HCEC 1CT (cell line): ENCODE measurements around the gene NCAM1.
A peak's percentile ranks its signal among the peaks of the same experiment; 100 is the strongest.
"Not testable (repeated sequence)": the region's sequence is repeated elsewhere in the genome, so short reads cannot be mapped to it uniquely, and the experiment has no call there.

Source experiments
- DNase-seq: peaks from one replicate; pipeline ENCODE4 v3.0.0-alpha.2; 2017

The NCAM1 gene

DNA sequence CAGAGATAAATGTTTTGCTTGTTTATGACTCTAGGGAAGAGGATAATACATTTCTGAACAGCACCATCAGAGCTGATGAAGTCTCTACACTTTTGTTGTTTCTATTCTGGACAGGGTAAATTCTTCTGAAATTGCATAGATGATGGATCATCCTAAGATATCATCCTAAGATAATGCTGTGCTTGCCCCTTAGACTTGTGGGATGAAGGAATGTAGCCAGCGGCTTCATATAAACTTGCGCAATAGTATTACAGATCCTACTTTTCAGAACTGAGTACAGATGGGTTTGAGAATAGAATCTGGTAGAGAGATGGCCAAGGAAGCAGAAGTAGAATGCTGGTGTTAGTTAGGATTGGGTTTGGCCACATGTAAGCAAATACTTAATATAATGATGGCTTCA, 61.0 kb downstream of the NCAM1 start:
- no peak for DNase-seq

DNA sequence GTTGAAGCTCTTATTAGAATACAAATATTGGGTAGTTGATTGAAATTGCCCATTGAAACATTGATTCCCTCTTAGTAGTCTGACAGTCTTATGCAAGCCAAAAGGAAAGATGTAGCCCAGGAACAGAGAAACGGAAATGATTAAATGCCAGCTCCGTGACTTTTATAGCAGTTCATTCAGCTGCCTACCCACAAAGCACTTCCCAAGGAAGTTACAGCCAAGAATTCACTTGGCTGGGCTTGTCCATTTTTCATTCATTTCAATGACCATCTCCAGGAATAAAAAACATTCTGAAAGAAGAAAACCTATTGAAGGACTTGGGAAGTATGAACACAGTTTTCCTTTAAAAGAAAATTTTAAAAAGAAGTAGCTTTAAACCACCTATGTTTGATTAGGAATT, 62.0 kb downstream of the NCAM1 start:
- DNase-seq = no peak

DNA sequence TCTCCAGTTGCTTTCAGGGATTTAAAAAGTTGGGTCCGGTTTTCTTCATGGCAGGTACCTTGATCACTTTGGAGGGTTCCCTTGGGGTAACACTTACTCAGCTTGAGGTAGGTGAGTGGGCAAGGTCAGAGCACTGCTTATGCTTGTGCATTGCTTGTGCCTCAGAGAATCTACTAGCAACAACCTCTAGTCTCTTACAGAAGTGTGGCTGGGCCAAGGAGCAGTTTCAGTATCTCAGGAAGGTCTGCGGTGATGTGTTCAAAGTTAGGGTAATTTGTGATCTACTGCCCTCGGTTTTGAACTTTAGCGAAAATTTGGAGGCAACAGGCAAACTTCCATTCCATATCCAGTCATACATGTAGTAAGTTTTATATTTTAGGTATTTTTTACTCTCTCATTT, 62.8 kb downstream of the NCAM1 start:
- no peak for DNase-seq

DNA sequence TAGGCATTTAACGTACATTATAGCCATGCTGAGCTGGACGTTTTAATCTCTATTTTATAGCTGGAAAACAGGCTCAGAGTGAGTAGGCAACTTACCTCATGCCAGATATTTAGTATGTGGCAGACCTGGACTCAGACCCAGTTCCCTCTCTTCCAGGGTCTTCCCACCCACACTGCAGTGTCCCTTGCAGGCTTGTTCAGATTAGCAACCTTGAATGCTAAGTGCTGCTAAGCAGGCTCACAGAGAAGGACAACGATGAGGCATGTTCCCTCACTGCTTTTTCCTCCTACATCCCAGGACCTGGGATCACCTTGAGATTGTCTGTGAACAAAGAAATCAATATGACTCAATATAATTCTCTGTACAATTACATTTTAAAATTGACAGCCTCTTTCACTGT, 65.6 kb downstream of the NCAM1 start:
- no peak for DNase-seq

DNA sequence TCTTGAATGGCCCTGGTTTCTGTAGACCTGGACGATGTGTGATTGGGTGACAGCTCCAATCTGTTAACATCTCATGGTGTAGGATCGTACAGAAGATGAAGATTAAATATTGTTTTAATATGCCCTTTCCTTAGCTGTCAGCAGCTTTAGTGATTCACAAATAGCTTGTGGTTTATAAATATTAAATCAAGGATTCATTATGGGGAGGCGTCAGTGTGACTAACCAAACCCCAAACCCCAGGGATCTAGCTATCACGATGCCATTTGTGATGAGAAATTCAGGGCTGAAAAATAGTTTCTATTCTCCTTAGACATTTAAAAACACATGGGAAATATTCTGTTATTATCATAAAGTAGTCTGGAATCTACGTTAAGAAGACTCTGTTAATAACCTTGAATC, 73.4 kb downstream of the NCAM1 start:
- no peak for DNase-seq

DNA sequence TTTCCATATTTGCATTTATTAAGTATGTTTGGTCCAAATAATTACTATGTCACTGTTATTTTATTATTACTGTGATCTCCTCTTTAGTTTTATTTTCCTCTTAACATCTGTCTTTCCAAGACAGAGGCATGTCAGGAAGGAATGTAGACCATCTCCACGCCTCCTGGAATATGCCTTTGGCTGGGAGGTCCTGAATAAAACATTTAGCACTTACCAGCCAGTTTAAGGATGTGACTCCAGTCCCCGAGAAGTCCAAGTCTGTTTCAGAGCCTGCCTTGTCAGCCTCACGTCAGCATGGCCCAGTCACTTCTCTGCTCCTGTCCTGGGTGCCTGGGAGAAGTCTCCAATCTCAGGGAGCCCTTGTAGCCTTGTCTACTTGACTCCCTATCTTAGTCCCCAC, 74.5 kb downstream of the NCAM1 start:
- DNase-seq = no peak

DNA sequence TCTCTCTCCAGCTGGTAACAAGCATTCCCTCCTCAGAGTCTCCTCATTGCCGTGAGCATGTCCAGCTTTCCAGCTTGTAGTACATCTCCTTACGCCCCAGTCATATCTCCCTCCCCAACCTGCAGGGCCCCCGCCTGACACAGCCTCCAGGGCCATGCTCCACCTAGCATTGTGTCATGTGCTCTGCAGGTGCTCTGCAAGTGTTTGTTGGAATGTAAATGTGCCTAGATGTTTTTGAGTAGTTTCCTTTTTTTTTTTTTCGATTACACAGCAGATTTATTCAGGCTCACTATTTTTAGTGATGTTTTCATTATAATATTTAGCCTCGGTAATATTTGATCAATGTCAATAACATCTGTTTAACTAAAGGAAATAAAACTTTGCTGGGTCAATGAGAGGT, 82.5 kb downstream of the NCAM1 start:
- DNase-seq = no peak

DNA sequence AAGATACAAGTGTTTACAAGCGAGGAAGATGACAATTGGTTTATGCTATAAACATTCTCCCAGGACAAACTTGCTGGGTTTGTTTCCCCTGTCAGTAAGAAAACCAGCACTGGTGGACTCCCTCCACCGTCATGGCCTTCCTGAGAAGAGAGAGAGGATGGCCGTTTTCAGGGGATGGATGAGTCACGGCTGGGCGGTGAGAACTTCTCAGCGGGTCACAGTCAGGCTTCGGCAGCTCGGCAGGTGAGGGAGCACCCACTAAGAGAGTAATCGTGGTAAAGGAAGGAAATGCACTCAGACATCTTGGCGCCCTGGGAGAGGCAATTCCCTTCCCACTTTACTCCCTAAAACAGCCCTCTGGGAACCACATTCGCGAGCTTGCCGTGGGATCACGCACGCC, 83.9 kb downstream of the NCAM1 start:
- DNase-seq = no peak

DNA sequence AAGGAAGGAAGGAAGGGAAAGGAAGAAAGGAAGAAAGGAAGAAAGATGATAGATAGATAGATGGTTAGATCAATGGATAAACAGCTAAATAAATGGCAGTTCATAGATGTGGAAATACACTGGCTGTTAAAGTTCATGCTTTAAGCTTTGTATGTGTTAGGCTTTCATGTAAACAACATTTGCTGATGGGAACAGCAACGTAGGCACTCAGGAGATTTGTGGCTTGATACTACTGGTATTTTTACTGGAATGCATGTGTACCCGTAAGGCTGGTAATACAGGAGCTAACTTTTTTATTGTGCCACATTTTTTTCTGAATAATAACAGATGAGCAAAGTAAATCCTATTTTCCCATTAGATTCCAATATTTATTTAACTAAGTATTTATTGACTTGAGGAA, 85.6 kb downstream of the NCAM1 start:
- no peak for DNase-seq

DNA sequence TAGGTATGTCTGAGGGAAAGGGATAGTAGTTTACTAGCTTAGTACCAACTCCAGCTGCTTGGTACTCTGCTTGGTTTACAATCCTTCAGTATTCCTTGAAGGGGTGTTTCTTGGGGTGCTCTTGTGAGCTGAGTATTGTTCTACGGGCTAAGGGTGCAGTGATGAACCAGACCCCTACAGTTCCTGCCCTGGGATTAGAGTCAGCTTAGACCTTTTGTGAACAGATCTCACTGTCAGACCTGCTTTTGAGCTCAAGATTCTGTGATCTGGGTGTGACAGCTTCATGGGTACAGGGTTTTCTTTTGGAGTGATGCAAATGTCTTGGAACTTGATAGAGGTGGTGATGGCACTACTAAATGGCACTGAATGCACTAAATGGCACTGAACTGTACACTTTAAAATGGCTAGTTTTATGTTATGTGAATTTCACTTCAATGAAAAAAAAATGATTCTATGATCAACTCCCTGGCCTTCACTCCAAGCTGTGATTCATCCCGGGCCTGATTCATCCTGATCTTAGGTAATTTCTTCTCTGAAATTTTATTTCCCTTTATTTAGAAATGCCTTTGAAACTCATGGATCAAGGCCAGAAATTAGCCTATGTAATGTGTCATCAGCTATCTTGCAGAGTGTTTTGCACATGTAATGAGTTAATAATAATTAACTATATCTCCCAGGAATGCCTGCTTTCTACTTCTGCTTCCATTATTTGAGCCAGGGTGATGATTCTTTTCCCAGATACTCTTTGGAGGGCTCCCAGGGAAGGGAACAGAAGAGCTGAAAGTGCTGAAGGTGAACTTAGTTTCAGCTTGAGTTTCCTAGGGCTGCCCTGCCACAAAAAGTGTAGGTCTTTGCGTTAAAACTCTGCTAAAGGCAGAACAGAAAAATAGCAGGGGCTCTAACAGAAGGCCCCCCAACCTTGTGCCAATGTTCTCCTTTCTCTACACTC, 87.9 kb downstream of the NCAM1 start:
- DNase-seq = peak; percentile 21

DNA sequence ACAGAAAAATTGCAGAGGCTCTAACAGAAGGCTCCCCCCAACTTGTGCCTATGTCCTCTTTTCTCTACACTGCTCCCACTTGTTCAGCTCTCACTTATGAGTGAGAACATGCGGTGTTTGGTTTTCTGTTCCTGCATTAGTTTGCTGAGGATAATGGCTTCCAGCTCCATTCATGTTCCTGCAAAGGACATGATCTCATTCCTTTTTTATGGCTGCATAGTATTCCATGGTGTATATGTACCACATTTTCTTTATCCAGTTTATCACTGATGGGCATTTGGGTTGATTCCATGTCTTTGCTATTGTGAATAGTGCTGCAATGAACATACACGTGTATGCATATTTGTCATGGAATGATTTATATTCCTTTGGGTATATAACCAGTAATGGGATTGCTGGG, 91.8 kb downstream of the NCAM1 start:
- not testable (repeated sequence) for DNase-seq

DNA sequence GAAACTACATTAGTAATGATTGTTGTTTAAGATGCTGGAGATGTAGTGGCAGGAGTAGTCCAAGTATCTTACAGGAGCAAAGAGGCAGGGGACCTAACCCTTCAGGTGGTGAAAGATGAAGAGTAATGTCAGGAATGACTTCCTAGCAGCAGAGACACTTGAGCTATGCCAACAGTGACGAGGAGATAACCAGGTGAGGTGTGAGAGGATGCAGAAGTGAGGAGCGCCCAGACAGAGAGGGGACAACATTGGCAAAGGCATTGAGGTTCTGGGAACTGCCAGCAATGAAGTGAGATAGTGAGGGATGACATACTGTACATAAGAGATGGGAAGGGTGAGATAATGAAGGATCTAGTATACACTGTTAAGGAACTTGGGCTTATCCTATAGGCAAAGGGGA, 95.8 kb downstream of the NCAM1 start:
- no peak for DNase-seq

DNA sequence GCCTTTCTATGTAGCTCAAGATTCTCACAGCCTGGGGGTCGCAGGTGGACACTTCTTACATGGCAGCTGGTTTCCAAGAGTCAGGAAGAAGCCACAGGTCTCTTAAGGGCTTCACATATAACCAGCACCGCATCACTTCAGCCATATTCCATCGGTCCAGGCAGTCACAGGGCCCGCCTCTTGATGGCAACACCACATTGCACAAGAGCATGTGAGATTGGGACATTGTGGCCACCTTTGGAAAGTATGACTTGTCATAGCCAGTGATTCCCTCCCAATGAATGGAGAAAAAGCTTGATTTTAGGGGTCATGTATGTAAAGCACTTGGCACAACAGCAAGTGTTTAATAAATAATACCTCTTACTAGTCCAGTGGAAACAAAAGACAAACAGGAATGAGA, 98.3 kb downstream of the NCAM1 start:
- DNase-seq = no peak

DNA sequence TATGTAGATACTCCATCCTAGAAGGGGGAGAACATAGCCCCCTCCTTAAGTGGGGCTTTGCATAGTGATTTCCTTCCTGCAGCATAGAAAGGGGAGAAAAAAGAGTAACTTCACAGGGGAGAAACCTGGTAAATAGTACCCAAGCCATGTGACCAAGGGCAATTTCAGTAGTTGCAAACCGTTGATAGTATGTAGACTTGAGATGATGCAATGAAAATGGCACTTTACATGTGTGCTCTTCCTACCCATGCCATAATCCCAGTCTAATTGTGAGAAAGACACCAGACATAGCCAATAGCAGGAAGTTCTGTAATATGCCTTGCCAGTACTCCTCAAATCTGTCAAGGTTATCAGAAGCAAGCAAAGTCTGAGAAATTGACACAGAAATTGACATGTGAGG, 104.1 kb downstream of the NCAM1 start:
- no peak for DNase-seq

DNA sequence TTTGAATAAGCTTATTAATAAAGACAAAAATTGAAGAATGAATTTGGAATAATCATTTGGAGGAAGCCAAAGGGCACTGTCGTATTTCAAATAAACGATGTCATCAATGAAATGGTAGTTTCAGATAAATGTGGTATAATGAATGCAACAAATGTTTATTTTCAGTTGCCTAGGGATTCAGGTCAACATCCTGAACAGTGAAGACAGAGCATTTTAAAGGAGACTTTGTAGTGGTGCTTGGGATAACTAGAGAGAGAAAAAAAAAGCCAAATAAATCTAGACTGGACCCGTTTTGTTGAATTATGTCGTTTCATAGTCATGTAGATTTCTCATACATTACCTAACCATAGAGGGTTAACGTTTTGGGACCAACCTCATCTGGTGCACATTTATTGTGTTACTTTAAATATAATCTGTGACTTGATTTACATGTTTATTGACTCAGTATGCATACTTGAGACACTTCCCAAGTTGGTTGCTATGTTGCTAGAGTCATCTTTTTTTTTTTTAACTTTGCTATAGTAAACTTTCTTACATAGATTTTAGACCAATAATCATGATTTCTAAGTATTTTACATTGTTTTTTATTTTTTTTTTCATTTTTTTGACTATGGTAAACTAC, 111.1 kb downstream of the NCAM1 start:
- no peak for DNase-seq

DNA sequence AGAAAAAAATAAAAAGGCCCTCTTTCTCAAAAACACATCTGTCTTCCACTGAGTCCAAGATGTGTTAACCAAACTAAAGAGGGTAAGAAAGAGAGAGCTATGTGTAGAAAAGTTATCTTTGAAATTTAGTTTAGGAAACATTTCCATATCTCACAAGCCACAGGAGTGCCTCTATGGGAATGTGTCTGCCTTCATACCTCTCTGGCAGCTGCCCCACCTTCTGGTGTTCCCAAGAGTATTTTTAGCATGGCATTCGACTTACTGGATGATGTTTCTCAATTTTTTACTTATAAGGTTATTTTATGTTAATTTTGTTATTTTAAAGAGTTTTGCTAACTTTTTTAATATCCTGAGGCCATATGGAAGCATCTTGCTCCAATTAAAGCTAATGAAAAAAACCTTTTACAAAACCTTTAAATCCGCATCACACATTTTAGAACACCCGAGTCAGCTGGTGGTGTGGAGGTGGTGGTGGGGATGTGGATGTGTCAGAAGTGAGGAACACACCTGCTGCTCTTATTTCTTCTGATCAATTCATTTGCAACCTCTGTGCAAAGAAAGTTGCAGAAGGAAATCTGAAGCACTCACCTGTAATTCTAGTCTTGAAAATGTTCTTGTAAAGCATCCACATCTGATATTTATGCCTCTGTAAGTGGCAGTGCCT, 112.2 kb downstream of the NCAM1 start:
- DNase-seq = no peak

DNA sequence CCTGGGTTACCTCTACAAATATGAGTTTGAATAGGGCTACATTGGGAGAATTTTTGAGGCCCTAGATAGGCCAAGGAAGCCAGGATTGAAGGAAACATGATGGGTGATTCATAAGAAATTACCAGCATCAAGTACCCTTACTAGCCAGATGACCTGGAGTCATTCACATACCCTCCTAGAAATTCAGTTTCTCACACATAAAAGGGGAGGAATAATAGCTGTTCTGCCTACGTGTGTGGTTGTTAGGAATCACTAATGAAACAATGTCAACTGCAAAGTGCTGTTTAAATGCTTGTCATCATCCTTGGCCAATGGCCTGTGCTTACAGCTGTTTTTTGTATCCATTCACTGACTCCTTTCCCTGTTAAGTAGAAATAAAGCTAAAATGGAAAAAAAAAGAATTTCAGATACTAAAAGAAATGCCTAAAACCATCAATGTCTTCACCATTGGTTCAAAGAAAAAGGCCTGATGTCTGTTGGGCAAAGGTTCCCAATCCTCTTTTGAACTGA, 114.4 kb downstream of the NCAM1 start:
- DNase-seq = no peak

DNA sequence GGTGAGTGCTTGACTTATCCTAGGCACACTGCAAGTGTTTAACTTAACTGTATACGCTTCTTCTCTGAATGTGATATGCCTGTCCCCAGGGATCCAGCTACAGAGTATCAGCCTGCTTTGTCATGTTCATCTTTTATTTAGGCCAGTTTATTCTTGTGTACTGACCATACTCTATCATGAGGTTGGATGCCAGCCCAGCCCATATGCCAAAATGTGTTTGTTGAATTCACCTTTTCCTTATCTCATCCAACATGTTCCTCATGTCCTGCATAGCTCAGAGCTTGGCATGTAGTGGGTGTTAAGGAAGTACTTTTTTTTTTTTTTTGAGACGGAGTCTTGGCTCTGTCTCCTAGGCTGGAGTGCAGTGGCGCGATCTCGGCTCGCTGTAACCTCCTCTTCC, 116.2 kb downstream of the NCAM1 start:
- no peak for DNase-seq

DNA sequence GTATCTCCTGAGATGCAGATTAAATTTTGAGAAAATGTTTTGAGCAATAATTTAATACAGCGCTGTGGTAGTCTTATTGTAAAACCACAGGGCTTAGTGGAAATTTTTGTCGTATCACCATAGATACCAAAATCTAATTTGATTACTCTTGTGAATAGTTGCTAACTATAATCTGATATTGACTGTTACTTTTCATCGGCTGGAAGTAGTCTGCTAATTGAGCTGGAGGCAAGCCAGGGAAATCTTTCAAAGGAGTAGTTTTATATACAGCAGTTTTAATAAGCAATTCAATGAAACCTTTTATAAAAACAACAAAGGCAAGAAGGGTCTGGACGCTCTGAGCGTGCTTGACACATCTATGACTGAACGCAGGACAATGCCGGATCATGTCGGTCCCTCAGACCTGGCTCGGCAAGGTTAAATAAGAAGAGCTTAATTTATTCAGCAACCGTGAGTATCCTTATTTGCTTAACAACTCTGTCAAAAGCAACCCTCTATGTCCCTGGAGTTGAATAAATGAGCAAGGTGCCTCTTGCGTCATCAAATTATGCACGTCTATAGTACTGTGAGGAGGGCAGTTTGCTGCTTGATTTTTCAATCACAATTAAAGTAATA, 121.2 kb downstream of the NCAM1 start:
- DNase-seq = no peak

DNA sequence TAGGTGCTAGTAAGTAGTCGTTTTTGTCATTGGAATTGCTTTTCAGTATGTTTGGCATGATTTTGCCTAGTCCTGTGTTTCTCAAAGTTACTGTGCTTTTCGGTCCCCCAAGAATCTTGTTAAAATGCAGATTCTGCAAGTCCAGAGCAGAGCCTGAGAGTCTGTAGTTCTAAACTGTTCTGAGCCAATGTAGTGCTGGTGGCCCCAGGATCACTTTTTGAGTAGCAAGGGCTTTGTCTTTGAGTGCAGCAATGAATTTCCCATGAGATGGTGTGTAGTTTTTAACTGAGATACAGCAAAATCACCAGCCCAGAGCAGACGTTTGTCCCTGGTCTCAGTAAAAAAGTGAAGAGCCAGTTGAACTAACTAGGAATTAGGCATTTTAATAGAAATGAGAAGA, 122.4 kb downstream of the NCAM1 start:
- no peak for DNase-seq

DNA sequence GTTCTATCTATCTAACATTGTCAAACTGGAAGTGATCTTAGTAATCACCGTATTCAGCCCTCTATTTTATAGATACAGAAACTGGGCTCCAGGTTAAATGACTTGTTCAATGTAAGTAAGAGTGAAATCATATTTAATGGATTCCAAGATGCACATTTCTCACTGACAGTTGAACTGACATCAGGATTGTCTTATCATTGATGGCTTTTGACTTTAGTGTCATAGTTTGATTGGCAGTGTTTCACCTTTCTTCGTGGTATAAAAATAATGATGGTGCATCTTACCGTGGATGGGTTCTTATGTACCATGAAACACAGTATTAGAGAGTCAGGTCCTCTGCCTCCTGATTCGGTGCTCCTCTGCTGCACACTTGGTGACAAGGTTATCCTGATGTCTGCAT, 123.1 kb downstream of the NCAM1 start:
- DNase-seq = no peak

DNA sequence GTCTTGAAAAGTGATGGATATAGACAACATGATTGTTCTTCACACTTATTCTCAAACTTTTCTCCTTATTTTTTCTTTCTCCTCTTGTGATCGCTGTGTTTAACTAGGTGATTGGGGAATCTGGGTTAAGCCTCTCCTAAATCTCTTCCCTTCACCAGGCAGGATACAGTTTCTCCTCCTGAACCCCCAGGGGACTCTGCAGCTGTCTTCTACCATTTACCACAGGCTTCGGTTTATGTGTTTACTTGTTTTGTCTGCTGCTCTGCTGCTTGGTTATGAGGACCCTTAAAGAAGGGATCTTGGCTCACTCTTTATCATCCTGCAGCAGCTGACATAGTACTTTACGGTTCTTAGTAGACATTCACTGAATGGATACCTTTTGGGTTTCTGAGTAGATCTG, 124.2 kb downstream of the NCAM1 start:
- DNase-seq = no peak

DNA sequence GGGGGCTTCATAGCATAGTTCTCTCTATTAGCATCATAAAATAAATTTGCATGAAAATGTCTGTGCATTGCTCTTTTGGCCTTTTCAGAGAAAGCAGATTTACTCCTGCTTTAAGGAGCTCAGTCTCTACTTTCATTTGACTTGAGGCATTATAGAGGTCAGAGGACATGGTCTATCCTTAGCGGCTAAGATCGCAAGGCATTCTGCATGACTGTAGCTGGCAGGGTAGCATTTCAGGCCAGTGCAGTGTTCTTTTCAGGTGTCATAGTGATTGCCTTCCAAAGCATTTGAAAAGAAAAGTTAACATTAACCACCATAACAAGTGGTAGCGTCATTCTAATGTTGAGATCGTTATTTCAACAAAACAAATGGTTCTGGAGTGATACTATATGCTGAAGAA, 126.5 kb downstream of the NCAM1 start:
- DNase-seq = no peak
